HK-2 (cell line): ENCODE data around the gene ZNF23.
A peak's percentile ranks its signal among the peaks of the same experiment; 100 is the strongest.

Source experiments
- DNase-seq: peaks from one replicate; pipeline ENCODE4 v3.0.0-alpha.2; 2018; ENCODE audit not compliant: unreplicated experiment

ZNF23 gene

GRCh38 chr16:71426880-71427615 lies 35.0 kb downstream of the ZNF23 start:
- DNase-seq = no peak

GRCh38 chr16:71426069-71426879 lies 35.8 kb downstream of the ZNF23 start:
- DNase-seq = peak; percentile 85

- DNase-seq = no peak
Measured at GRCh38 chr16:71425746-71426068, 36.3 kb downstream of the ZNF23 start.

- DNase-seq = no peak
Measured at GRCh38 chr16:71424626-71425025, 37.4 kb downstream of the ZNF23 start.

- no peak for DNase-seq
Measured at GRCh38 chr16:71423865-71424264, 38.2 kb downstream of the ZNF23 start.

GRCh38 chr16:71423016-71423415 lies 39.0 kb downstream of the ZNF23 start:
- no peak for DNase-seq

- DNase-seq = no peak
Measured at GRCh38 chr16:71421911-71422310, 40.1 kb downstream of the ZNF23 start.

GRCh38 chr16:71414038-71414437 lies 48.0 kb downstream of the ZNF23 start:
- DNase-seq = no peak

GRCh38 chr16:71413341-71413740 lies 48.7 kb downstream of the ZNF23 start:
- DNase-seq = no peak

- peak; percentile 78 for DNase-seq
Measured at GRCh38 chr16:71412270-71413160, 49.5 kb downstream of the ZNF23 start.

GRCh38 chr16:71410146-71410545 lies 51.9 kb downstream of the ZNF23 start:
- no peak for DNase-seq

GRCh38 chr16:71409011-71409775 lies 52.9 kb downstream of the ZNF23 start:
- DNase-seq = no peak

GRCh38 chr16:71408536-71408935 lies 53.5 kb downstream of the ZNF23 start:
- DNase-seq = no peak

GRCh38 chr16:71407731-71408130 lies 54.3 kb downstream of the ZNF23 start:
- DNase-seq = no peak

- DNase-seq = no peak
Measured at GRCh38 chr16:71406724-71407123, 55.3 kb downstream of the ZNF23 start.

- DNase-seq = no peak
Measured at GRCh38 chr16:71406316-71406715, 55.7 kb downstream of the ZNF23 start.

- no peak for DNase-seq
Measured at GRCh38 chr16:71404364-71404763, 57.7 kb downstream of the ZNF23 start.

- DNase-seq = no peak
Measured at GRCh38 chr16:71402674-71403073, 59.4 kb downstream of the ZNF23 start.

- no peak for DNase-seq
Measured at GRCh38 chr16:71402007-71402406, 60.0 kb downstream of the ZNF23 start.

- DNase-seq = no peak
Measured at GRCh38 chr16:71399801-71400563, 62.1 kb downstream of the ZNF23 start.
